Osteocyte (in vitro differentiated cells): ENCODE data around the gene CHFR. TPM values are rescaled to one million over a fixed set of nuclear protein-coding genes. Genes with fewer than 3 reads are reported as not detected.

Source experiments
- DNase-seq: peaks from one replicate; pipeline ENCODE4 v3.0.0; 2021; ENCODE audit warnings: mixed read lengths; ENCODE audit not compliant: unreplicated experiment; ENCODE audit errors: extremely low spot score
- H3K27ac Mint-ChIP-seq: one replicate; pipeline ENCODE4 v1.8.0; 2021; ENCODE audit warnings: mild to moderate bottlenecking, mixed read lengths; ENCODE audit not compliant: unreplicated experiment
- H3K27me3 Mint-ChIP-seq: one replicate; pipeline ENCODE4 v1.8.0; 2021; ENCODE audit warnings: mixed read lengths; ENCODE audit not compliant: unreplicated experiment
- H3K36me3 Mint-ChIP-seq: one replicate; pipeline ENCODE4 v1.8.0; 2021; ENCODE audit warnings: mixed read lengths; ENCODE audit not compliant: unreplicated experiment
- H3K4me1 Mint-ChIP-seq: one replicate; pipeline ENCODE4 v1.8.0; 2021; ENCODE audit warnings: mixed read lengths; ENCODE audit not compliant: unreplicated experiment
- H3K4me3 Mint-ChIP-seq: one replicate; pipeline ENCODE4 v1.8.0; 2021; ENCODE audit warnings: mild to moderate bottlenecking, moderate library complexity, mixed read lengths; ENCODE audit not compliant: unreplicated experiment
- H3K9me3 Mint-ChIP-seq: one replicate; pipeline ENCODE4 v1.8.0; 2021; ENCODE audit warnings: mixed read lengths; ENCODE audit not compliant: unreplicated experiment
- total RNA-seq: library from RNA; stranded (reverse); gene quantifications from 2 replicates; pipeline ENCODE4 v1.2.1, GENCODE V29; 2021
- TF ChIP-seq, protein P1 (sequence below): fragments of 200-600 bp; sonication (generic); IDR thresholded peaks from 2 replicates; pipeline ENCODE4 v1.5.0; 2021; ENCODE audit warnings: antibody characterized with exemption, mild to moderate bottlenecking, moderate library complexity

CHFR gene
- total RNA-seq, 1 donor from 2014 or later: 58.4 TPM

DNA sequence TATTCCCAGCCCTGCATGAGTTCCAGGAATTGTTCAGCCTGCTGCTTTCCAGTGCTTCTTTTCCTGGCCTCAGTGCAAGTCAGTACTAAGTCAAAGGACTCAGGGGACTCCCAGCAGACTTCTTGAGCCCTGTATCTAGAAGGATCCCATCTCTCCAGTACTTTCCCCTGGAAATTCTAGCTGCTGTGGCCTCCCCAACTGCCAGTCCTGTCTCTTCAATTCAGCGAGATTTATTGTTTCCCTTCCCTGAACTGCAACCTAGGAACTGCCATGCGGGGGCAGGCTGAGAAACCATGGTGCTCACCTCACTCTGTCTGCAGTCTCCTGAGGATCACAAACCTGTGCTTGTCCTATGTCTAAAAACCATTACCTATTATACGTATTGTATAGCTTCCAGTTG lies 37.0 kb upstream of the CHFR start:
- Mint-ChIP-seq H3K36me3 (peaks cover 74% of the 10 kb centered on the region), H3K4me1 (no peaks in the 10 kb centered on the region)

DNA sequence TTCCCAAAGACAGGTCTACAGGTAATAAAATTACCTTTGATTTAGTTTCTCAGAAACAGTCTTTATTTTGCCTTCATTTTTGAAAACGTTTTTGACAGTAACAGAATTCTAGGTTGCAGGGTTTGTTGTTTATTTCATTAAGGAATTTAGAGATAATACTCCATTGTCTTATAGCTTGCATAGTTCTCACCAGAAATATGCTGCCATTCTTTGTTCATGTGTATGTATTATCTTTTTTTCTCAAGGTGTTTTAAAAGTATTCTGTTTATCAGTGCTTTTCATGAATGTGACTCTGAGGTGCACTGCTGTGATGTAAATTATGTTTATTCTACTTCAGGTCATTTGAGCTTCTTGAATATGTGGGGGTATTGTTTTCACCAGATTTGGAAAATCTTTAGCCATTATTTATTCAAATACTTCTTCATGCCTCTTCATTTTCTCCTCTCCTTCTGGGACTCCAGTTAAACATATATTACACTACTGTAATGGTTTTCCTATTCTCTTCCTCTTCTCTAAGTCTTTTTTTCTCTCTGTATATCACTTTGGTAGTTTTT lies 36.0 kb upstream of the CHFR start:
- Mint-ChIP-seq H3K4me1 (no peaks in the 10 kb centered on the region), H3K36me3 (peaks cover 68% of the 10 kb centered on the region), H3K4me3 (no peak overlapping the region), H3K9me3 (peaks cover 63% of the 10 kb centered on the region), H3K27me3 (no peaks in the 10 kb centered on the region), H3K27ac (no peak overlapping the region)
- no peak for DNase-seq
- TF ChIP-seq, protein P1, sequence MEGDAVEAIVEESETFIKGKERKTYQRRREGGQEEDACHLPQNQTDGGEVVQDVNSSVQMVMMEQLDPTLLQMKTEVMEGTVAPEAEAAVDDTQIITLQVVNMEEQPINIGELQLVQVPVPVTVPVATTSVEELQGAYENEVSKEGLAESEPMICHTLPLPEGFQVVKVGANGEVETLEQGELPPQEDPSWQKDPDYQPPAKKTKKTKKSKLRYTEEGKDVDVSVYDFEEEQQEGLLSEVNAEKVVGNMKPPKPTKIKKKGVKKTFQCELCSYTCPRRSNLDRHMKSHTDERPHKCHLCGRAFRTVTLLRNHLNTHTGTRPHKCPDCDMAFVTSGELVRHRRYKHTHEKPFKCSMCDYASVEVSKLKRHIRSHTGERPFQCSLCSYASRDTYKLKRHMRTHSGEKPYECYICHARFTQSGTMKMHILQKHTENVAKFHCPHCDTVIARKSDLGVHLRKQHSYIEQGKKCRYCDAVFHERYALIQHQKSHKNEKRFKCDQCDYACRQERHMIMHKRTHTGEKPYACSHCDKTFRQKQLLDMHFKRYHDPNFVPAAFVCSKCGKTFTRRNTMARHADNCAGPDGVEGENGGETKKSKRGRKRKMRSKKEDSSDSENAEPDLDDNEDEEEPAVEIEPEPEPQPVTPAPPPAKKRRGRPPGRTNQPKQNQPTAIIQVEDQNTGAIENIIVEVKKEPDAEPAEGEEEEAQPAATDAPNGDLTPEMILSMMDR: no peak

More for the DNA sequence above, 37.0 kb upstream of the CHFR start:
- H3K9me3 Mint-ChIP-seq: peaks cover 63% of the 10 kb centered on the region
- TF ChIP-seq, protein P1: no peak
- peak; percentile 42 for DNase-seq
- H3K27ac Mint-ChIP-seq: no peak overlapping the region
- no peaks in the 10 kb centered on the region for H3K27me3 Mint-ChIP-seq
- no peak overlapping the region for H3K4me3 Mint-ChIP-seq

DNA sequence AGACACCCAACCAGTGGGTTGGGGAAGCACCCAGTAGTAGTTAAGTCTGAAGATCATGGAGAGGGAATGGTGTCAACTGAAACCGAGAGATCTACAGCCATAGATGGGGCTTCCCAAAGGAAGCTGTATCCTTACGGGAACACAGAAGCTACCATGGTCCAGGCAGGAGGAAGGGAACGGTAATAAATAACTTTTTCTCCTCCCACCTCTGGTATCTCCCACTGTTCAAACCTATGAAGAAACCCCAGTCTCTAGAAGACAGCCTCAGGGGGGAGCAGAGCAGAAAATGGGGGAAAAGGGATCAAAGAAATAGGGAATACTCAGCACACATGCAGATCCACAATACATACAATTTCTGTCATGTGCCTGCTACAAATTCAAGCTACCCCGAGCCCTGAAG lies 35.3 kb upstream of the CHFR start:
- no peak for DNase-seq
- H3K27me3 Mint-ChIP-seq: no peaks in the 10 kb centered on the region
- H3K4me3 Mint-ChIP-seq: no peak overlapping the region
- H3K4me1 Mint-ChIP-seq: no peaks in the 10 kb centered on the region
- TF ChIP-seq, protein P1: no peak
- H3K36me3 Mint-ChIP-seq: peaks cover 67% of the 10 kb centered on the region
- H3K9me3 Mint-ChIP-seq: peaks cover 56% of the 10 kb centered on the region
- no peak overlapping the region for H3K27ac Mint-ChIP-seq

DNA sequence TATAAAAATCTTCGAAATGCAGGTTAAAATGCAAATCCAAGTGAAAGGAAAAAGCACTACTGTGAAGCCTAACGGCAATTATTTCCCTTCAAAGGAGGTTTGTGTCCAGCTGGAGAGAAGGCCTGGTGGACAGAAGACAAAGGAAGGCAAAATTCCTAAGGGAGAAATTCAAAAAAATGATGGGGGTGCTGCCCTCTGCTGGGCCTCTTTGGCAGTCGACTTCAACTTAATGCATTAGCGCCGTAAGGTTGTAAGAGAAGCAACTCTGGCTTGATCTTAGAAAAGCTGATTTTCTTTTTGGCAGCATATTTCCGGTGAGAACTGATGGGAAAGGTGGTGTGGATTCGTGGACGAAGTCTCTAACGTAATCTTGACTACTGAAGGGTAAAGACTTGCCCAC lies 34.3 kb upstream of the CHFR start:
- Mint-ChIP-seq H3K27ac (no peak overlapping the region), H3K36me3 (peaks cover 62% of the 10 kb centered on the region), H3K27me3 (no peaks in the 10 kb centered on the region), H3K9me3 (peaks cover 52% of the 10 kb centered on the region), H3K4me1 (no peaks in the 10 kb centered on the region), H3K4me3 (no peak overlapping the region)
- DNase-seq: no peak
- TF ChIP-seq, protein P1: no peak

DNA sequence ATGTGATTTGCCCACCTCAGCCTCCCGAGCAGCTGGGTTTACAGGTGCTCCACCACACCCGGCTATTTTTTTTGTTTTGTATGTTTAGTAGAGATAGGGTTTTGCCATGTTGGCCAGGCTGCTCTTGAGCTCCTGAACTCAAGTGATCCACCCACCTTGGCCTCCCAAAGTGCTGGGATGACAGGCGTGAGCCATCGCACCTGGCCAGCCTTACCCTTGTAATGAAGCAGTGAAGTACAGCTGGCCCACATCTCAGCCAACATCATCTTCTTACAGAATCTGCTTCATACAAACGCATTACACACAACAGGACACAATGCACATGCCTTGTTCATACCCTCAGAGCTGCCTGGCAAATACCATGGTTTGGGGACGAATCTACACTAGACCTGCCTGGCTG lies 31.3 kb upstream of the CHFR start:
- Mint-ChIP-seq H3K4me1 (no peaks in the 10 kb centered on the region), H3K27me3 (no peaks in the 10 kb centered on the region), H3K36me3 (peaks cover 47% of the 10 kb centered on the region), H3K27ac (no peak overlapping the region), H3K4me3 (no peak overlapping the region), H3K9me3 (peaks cover 43% of the 10 kb centered on the region)
- peak; percentile 54 for DNase-seq
- TF ChIP-seq, protein P1: no peak
